Sigmoid colon (tissue), 3 donors: ENCODE results near the gene TBX18.

Experiments used
- POLR2A ChIP-seq, 2 donors: fragments of 450-650 bp; IDR thresholded peaks; one replicate each; pipeline ENCODE4 v1.6.1; 2016; ENCODE audit warnings: antibody characterized with exemption in 2 of 2, mild to moderate bottlenecking in 2 of 2, moderate library complexity in 2 of 2
- TF ChIP-seq, protein P1 (sequence below), 4 experiments: fragments of 450-650 bp in 3 of 4; fragments of 200-600 bp in 1 of 4; IDR thresholded peaks; one replicate each; pipeline ENCODE4 v1.5.1; 2016 to 2019; ENCODE audit warnings: antibody characterized with exemption in 4 of 4, mild to moderate bottlenecking in 3 of 4, moderate library complexity in 2 of 4

DNA sequence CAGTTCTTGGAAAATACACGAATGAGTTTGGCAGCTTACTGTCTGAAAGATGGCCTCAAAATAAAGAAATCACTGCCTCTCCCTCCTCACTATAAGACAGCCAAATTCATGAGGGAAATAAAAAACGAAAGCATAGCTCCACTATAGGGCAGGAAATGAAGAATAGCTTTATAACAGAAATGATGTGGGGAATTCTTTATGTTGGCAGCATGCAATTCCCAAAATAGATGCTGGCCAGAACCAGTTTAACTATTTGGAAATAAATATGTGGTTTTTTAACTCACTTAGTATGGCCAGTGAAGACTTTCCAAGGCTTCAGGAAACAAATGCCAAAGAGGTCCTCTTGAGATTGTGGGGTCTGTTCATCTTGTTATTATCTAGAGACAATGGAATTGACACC lies 100.5 kb downstream of the TBX18 start:
- TF ChIP-seq, protein P1, sequence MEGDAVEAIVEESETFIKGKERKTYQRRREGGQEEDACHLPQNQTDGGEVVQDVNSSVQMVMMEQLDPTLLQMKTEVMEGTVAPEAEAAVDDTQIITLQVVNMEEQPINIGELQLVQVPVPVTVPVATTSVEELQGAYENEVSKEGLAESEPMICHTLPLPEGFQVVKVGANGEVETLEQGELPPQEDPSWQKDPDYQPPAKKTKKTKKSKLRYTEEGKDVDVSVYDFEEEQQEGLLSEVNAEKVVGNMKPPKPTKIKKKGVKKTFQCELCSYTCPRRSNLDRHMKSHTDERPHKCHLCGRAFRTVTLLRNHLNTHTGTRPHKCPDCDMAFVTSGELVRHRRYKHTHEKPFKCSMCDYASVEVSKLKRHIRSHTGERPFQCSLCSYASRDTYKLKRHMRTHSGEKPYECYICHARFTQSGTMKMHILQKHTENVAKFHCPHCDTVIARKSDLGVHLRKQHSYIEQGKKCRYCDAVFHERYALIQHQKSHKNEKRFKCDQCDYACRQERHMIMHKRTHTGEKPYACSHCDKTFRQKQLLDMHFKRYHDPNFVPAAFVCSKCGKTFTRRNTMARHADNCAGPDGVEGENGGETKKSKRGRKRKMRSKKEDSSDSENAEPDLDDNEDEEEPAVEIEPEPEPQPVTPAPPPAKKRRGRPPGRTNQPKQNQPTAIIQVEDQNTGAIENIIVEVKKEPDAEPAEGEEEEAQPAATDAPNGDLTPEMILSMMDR (IDR thresholded peaks at IDR 0.05) = no peak
- TF ChIP-seq POLR2A (IDR thresholded peaks at IDR 0.05) = no peak
